GM18507 (cell line): ENCODE results near the gene MYO1G.
"Not testable (repeated sequence)": the region's sequence is repeated elsewhere in the genome, so short reads cannot be mapped to it uniquely, and the experiment has no call there.

Experiments
- DNase-seq: peaks from one replicate; pipeline ENCODE4 v3.0.0; 2011; ENCODE audit warnings: low read depth; ENCODE audit not compliant: insufficient read length; ENCODE audit errors: extremely low spot score
- FAIRE-seq: peaks from 2 replicates; lab custom pipeline; 2011; peaks lifted over from hg19 to GRCh38; lab: Jason Lieb, UNC

The MYO1G gene

DNA sequence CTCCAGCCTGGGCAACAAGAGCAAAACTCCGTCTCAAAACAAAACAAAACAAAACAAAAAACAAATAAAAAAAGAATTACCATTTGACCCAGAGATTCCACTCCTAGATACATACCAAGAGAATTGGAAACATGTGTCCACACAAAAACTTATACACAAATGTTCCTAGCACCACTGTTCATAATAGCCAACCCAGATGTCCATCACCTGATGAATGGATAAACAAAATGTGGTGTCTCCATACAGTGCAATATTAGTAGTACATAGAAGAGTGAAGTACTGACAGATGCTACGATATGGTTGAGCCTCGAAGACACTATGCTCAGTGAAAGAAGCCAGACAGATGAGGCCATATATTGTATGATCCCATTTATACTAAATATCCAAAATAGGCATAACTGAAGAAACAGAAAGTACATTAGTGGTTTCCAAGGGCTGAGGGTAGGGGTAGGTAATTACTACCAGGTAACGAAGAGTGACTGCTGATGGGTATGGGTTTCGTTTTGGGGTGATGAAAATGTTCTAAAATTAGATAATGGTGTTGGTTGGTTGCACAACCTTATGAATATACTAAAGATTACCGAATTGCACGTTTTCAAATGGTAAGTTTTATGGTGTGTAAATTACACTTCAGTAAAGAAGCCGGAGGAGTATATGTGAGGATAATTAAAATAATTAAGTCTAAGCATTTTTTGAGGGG is 20.0 kb downstream of the MYO1G start:
- DNase-seq (no peak), FAIRE-seq (peak; percentile 73)

DNA sequence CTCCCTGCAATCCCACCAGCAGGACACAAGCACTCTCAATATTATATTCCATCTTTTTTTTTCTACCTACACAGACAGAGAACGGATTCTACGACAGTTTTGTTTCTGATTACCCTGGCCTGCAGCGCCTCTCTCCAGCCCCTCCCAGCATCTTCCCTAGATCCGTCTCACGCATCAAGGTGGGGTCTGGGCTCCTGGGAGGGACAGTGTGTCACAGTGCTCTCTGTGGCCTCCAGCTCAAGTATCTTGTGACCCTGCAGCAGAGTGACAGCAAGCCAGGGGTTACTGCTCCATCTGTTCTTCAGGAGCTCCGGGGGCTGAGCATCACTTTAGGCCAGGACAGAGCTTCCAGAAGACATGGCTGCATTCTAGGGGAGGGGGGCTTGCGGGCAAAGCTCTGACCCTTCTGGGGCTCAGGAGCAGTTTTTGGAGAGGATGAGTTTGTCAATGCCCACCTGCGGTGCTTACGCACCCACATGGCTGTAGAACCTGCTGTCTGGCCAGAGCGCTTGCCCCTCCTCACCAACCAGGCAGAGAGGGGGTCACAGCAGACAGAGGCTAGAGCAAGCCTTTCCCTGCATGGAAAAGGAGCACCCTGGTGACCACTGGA is 22.6 kb downstream of the MYO1G start:
- DNase-seq (no peak), FAIRE-seq (no peak)

DNA sequence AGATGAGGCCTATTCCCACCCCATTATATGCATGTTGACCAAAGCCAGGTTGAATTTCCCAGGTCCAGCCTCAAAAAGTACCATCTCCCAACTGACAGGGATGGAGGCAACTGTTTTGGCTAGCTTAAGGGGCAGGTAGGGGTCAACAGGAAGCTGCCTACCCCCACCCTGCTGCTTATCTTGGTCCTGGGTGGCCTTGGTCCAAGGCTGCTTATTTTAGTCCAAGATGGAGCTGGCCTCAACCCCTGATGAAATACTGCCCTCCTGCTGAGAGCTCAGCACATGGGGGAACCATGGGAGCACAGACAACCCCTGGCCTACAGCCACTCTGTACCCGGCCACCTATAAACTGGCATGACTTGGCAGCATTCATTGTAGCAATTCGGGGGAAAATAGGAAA is 23.1 kb downstream of the MYO1G start:
- FAIRE-seq = no peak

DNA sequence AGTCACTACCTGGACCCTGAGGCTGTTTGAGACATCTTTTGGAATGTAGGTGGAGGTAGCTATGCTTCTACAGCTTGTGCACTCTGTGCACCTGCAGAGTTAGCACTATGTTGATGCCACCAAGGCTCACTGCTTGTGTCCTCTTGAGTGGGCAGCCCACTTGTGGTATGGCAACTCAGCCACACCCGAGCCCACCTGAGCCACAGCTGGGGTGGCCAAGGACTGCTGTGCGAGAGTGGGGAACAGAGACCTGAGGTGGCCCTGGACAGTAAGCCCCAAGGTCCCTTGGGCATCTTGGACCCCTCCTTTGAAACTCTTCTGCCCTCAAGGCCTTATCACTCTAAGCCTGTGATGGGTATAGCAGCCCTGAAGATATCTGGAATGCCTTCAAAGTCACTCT is 25.7 kb downstream of the MYO1G start:
- DNase-seq (no peak), FAIRE-seq (no peak)

More for the DNA sequence above, 23.1 kb downstream of the MYO1G start:
- no peak for DNase-seq

DNA sequence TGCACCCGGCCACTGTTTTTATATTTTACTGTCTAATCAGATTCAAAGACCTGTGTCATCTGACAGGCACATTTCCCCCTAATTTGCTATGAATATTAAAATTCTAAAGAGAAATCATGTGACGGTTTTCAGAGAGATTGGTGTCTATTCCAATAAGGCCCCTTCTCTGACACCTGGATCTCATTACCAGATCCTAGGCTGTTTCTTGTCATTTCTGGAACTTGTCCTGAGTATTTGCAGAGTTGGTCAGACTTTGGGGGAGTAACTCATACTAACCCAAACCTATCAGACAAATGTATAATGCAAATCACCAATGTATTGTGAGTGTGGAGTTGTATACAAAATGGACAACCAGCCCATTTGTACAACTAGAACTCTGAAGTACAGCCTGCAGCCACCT is 29.5 kb downstream of the MYO1G start:
- FAIRE-seq = no peak

DNA sequence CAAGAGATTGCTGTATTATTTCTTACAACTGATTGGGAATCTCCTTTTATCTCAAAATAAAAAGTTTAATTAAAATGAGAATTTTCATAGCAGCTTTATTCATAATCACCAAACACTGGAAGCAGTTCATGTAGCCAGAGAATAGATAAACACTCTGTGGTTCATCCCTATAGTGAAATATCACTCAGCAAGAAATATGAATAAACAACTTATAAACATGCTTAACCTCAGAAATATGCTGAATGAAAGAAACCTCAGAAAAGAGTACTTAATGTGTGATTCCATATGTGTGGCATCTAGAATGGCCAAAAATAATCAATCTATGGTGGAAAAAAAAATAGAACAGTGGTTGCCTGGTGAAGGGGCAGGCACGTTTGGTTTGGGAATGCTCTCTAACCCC is 33.3 kb downstream of the MYO1G start:
- DNase-seq = no peak

More for the DNA sequence above, 29.5 kb downstream of the MYO1G start:
- DNase-seq = no peak

DNA sequence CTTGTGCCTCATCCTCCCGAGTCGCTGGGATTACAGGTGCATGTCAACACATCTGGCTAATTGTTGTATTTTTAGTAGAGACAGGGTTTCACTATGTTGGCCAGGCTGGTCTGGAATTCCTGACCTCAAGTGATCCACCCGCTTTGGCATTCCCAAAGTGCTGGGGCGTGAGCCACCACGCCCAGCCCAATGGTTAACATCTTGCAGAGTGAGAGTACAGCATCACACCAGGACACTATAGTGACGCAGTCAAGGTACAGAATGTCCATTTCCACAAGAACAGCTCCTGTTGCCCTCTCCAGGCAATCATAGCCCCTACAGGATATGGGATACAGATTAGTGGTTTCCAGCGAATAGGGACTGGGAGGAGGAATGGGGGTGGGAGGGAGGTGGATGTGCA is 34.0 kb downstream of the MYO1G start:
- FAIRE-seq = no peak

More for the DNA sequence above, 33.3 kb downstream of the MYO1G start:
- FAIRE-seq = no peak

DNA sequence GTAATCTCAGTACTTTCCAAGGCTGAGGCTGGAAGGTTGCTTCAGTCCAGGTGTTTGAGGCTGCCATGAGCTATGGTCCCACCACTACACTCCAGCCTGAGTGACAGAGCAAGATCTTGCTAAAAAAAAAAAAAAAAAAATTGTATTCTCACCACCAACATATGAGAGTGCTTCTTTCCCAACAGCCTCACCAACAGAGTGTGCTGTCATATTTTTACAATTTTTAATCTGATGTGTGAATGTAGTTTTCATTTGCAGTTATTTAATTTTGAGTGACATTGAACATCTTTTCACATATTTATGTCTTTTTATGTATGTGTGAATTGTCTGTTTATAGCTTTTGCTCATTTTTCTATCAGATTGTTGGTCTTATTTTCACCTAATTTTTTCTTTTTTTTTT is 35.2 kb downstream of the MYO1G start:
- no peak for FAIRE-seq
- no peak for DNase-seq

More for the DNA sequence above, 34.0 kb downstream of the MYO1G start:
- DNase-seq = no peak

DNA sequence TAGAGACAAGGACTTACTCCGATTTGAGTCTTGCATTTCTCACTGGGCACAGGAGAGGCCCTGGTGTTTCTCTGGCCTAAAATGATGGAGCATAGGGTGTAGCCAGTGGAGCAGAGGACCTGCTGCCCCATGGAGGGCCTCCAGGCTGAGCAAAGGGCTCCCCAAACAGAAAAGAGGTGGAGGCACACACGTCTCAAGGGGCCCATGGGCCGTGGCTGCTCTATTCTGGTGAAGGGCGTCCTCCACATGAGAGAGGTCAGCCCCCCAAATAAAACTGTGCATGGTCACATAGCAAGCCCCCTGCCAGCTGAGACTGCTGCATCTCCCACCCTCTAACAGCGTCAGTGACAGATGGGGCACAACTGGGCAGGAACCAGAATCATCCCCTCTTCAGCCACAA is 41.4 kb downstream of the MYO1G start:
- no peak for FAIRE-seq

DNA sequence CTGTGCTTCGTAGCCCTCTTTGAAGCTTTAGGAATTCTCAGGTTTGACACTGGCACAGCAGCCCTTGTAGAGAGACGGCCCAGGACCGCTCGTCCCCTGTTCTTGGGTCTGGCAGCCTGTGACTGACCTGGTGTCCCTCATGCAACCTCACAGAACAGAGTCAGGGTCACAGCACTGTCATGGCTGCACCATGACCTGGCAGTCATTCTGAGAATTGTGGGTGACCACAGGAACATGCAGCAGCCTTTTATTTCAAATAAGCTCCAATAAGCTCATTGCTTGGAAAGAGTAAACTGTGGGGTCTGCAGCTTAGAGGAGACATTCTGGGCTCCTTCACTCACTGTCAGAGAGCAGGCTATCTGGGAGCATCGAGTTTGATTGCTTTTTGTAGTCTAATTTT is 42.5 kb downstream of the MYO1G start:
- DNase-seq (no peak), FAIRE-seq (no peak)

More for the DNA sequence above, 41.4 kb downstream of the MYO1G start:
- DNase-seq = no peak

DNA sequence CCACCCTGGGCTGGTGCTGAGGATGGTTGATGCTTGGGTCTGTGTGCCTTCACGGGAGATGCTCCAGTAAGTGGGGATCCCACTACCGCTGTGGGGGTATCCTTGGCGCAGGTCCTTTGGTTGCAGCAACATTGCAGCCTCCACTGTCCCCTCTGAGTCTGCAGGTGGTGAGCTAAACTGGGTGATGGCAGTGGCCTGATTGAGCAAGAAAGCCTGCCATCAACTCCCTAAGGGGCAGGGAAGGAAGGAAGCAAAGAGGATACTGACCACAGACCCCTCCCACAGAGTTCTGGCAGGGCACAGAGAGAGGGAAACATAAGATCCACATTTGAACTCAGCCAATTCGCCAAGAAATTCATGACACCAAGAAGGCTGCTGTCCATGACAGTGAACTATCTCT is 43.2 kb downstream of the MYO1G start:
- DNase-seq (no peak), FAIRE-seq (no peak)

DNA sequence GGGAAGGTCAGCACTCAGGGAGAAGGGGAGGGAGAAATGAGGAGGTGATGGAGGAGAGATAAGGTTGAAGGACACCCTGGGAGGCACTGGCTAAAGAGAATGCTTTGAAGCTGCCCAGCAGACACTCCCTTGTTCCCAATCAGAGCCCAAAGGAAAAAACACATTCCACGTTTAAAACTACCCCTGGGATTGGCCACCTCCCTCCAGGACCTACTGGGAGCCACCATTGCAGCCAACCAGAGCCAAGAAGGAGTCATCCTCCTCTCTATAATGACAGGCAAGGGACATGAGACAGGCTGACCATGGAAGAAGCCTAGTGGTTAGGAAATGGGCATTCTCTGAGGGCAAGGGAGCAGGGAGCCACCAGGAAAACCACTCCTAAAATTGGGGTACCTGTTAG is 43.8 kb downstream of the MYO1G start:
- FAIRE-seq (no peak), DNase-seq (no peak)

DNA sequence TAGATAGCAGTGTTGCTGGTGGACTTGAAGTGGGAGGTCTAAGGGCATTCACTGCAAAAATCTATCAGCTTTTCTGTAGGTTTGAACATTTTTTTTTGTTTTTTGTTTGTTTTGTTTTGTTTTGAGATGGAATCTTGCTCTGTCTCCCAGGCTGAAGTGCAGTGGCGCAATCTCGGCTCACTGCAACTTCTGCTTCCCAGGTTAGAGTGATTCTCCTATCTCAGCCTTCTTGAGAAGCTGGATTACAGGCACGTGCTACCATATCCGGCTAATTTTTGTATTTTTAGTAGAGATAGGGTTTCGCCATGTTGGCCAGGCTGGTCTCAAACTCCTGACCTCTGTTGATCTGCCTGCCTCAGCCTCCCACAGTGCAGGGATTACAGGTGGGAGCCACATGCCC is 44.3 kb downstream of the MYO1G start:
- FAIRE-seq, DNase-seq: not testable (repeated sequence)

DNA sequence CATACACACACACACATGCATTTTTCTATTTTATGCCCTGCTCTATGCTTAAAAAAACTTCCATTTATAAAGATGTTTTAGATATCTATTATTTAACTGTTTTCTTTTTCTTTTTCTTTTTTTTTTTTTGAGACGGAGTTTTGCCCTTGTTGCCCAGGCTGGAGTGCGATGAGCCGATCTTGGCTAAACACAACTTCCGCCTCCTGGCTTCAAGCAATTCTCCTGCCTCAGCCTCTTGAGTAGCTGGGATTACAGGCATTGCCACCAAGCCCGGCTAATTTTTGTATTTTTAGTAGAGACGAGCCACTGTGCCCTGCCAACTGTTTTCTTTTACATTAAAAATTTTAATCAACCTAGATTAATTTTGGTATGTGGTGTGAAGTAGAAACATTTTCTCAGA is 47.9 kb downstream of the MYO1G start:
- DNase-seq = no peak
- no peak for FAIRE-seq

DNA sequence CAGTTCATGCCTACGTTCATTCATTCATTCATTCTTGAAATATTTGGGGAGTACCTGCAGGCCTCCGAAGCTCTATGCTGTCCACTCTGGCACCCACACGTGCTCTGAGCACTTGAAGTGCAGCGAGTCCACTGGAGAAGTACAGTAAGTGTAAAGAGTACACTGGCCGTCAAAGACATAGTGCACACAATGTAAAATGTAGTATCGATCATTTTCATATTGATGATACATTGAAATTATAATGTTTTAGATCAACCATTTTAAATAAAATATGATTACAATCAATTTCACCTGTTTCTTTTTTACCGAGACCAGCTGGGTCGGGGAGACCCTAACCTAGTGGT is 56.5 kb downstream of the MYO1G start:
- FAIRE-seq = no peak
- no peak for DNase-seq

DNA sequence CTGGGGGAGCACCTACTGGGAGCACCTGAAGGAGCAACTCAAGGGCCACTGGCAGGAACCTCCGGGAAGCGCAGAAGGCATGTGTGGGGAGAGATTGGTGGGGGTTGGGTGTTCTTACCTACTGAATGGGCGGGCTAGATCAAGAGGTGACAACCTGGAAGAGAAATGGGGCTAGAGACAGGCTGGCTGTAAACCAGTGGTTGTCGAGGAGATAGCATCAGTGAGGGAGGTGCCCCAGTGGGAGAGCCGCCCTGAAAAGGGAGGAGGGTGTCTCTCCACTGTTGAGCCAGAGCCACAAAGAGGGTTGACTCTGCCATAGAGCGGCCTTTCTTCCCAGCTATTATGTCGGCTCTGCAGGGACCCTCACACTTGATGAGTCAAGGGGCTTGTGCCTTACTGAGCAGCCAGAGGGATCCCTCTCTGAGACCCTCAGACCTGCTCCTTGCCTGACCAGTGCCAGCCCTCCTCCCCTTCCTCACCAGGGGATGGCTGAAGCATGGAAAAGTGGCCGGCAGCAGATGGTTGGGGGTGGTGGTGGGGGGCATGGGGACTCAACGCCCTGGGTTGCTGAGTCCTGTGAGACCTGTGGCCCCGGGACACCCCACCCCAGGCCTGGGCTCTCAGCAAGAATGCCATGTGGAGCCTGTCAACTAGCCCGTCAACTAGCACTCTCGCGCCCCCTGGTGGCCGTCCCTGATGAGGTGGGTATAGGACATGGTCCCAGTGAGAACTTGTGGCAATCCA is 57.0 kb downstream of the MYO1G start:
- DNase-seq (peak; percentile 61), FAIRE-seq (peak; percentile 79)

DNA sequence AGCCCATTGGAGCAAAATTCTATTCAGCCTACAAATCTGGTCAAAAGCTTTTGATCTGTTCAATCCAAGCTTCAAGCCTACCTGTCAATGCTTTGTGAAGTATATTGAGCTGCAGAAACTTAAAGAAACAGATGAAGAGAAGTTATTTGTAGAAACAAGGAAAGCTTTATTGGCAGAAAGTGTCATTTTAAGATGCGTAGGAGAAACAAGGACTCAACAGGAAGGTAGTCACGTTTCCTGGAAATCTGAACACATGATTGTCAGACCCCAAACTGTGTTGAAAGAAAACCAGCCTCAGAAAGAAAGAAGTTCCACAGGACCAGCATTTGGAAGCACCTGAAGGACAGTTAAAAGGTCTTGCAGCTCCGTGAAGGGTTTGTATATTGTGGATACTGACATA is 58.7 kb downstream of the MYO1G start:
- FAIRE-seq = no peak
- DNase-seq = no peak

DNA sequence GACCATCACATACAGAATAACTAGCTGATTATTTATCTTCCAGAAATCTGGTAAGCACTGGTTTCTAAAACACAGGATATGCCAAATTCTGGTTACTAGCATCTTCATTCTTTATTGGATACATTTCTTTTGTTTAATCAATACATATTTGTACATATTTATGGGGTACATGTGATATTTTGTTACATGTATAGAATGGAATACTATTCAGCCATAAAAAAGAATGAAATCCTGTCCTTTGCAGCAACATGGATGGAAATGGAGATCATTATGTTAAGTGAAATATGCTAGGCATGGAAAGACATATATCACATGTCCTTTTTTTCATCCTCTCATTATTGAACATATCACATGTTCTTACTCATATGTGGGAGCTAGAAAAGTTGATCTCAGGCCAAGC is 60.8 kb downstream of the MYO1G start:
- FAIRE-seq (no peak), DNase-seq (no peak)

DNA sequence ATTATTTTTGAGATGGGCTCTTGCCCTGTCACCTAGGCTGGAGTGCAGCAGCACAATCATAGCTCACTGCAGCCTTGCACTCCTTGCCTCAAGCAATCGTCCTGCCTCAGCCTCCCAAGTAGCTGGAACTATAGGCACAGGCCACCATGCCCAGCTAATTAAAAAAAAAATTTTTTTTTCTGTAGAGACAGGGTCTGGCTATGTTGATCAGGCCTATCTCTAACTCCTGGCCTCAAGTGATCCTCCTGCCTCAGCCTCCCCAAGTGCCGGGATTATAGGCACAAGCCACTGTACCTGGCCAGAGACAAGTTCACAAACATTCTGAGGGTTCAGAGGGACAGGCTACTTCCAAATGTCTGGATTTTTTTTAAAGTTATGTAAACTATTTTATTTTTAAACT is 61.4 kb downstream of the MYO1G start:
- no peak for FAIRE-seq
- no peak for DNase-seq

DNA sequence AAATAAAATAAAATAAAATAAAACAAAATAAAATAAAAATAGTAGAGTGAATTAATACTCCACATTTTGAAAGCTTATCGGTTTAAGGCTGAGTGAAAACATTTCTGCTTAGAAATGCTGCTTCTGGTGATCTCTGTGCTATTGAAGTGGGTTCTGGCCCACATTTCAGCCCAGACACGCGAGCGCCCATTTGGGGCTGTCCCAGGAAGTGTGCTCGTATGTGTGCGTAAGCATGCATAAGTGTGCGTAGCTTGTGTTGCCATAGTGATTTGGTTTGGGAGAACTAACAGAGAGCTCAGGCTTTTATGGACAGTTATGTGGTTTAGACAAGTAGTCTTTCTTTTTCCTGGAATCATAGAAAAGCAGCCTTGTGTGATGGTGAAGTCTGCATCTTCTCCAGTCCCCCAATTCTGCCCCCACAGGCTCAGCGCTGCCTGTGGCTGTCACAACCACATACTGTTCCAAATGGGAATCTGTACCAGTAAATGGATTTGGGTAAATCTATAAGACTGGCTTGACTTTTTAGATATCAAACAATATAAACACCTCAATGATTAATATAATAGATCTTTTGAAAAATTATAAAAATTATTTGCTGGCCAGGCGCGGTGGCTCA is 63.7 kb downstream of the MYO1G start:
- peak; percentile 33 for DNase-seq
- FAIRE-seq = peak; percentile 69
